Stimulated activated CD4-positive, alpha-beta T cell treated with anti-CD3 and anti-CD28 coated beads, TNF-alpha, amount 100 ng/mL, for 1 hour (primary cell): ENCODE results near the gene TOX3.

ENCODE experiments used
- DNase-seq, 3 donors: peaks; one replicate each; pipeline ENCODE4 v3.0.0-alpha.2; 2020; ENCODE audit warnings: low read depth in 3 of 3, low spot score in 1 of 3

The TOX3 gene

GRCh38 chr16:52494145-52494544 lies 52.8 kb downstream of the TOX3 start:
- no peak for DNase-seq

GRCh38 chr16:52492789-52493357 lies 54.1 kb downstream of the TOX3 start:
- no peak for DNase-seq

GRCh38 chr16:52491216-52491615 lies 55.7 kb downstream of the TOX3 start:
- no peak for DNase-seq

- DNase-seq, result no peak
These were observed 57.0 kb downstream of the TOX3 start for GRCh38 chr16:52489894-52490293.

- DNase-seq, result no peak
These were observed 58.1 kb downstream of the TOX3 start for GRCh38 chr16:52488837-52489289.

- DNase-seq, result no peak
These were observed 59.0 kb downstream of the TOX3 start for GRCh38 chr16:52487849-52488457.

- no peak for DNase-seq
These were observed 66.7 kb downstream of the TOX3 start for GRCh38 chr16:52480237-52480636.

- DNase-seq, result no peak
These were observed 70.8 kb downstream of the TOX3 start for GRCh38 chr16:52476111-52476510.

- DNase-seq, result no peak
These were observed 72.3 kb downstream of the TOX3 start for GRCh38 chr16:52474679-52475078.

- no peak for DNase-seq
These were observed 73.8 kb downstream of the TOX3 start for GRCh38 chr16:52473096-52473495.

GRCh38 chr16:52471650-52472370 lies 75.1 kb downstream of the TOX3 start:
- no peak for DNase-seq

GRCh38 chr16:52470585-52470984 lies 76.4 kb downstream of the TOX3 start:
- DNase-seq, result no peak

GRCh38 chr16:52469775-52470174 lies 77.2 kb downstream of the TOX3 start:
- no peak for DNase-seq

GRCh38 chr16:52469091-52469490 lies 77.9 kb downstream of the TOX3 start:
- DNase-seq, result no peak

GRCh38 chr16:52467753-52468152 lies 79.2 kb downstream of the TOX3 start:
- DNase-seq, result no peak

GRCh38 chr16:52466994-52467393 lies 79.9 kb downstream of the TOX3 start:
- no peak for DNase-seq

- no peak for DNase-seq
These were observed 81.2 kb downstream of the TOX3 start for GRCh38 chr16:52465711-52466267.

- DNase-seq, result no peak
These were observed 83.0 kb downstream of the TOX3 start for GRCh38 chr16:52463904-52464303.

GRCh38 chr16:52462816-52463215 lies 84.1 kb downstream of the TOX3 start:
- DNase-seq, result no peak

- DNase-seq, result no peak
These were observed 86.2 kb downstream of the TOX3 start for GRCh38 chr16:52460639-52461178.

- DNase-seq, result no peak
These were observed 90.6 kb downstream of the TOX3 start for GRCh38 chr16:52456368-52456767.
